ENCODE results near the gene SDS. TPM values are rescaled to one million over a fixed set of nuclear protein-coding genes. Genes with fewer than 3 reads are reported as not detected.

Gene SDS
- total RNA-seq, 1 donor from 2014 or later: not detected

DNA sequence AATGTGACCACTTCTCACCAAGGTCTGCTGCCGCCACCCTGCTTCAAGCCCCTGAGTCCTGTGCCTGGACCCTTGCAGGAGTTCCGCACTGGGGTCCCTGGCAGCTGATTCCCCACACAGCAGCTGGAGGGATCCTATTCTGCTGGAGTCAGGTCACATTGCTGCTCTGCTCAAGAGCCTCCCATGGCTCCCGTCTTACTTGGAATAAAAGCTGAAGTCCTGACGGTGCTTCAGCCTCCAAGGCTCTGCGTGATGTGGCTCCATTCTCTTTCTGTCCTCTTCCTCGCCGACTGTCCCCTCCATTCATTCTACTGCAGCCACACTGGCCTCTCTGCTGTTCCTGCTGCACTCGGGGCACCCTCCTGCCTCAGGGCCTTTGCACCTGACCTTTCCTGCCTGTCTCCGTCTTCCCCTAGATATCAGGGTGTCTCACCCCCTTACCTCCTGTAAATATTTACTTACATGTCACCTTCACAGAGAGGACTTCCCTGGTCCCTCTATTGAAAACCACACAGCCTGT is 10.9 kb upstream of the SDS start:
- H3K9me3 ChIP-seq: no peaks in the 10 kb centered on the region
- intact Hi-C loops (cut with DNase I): no loop called here
- H3K27ac ChIP-seq: no peak overlapping the region
- H3K36me3 ChIP-seq: no peaks in the 10 kb centered on the region
- H3K4me1 ChIP-seq: no peaks in the 10 kb centered on the region
- no peak for DNase-seq (ENCODE audit: extremely low spot score in 2 of 2)
- TF ChIP-seq, protein P1, sequence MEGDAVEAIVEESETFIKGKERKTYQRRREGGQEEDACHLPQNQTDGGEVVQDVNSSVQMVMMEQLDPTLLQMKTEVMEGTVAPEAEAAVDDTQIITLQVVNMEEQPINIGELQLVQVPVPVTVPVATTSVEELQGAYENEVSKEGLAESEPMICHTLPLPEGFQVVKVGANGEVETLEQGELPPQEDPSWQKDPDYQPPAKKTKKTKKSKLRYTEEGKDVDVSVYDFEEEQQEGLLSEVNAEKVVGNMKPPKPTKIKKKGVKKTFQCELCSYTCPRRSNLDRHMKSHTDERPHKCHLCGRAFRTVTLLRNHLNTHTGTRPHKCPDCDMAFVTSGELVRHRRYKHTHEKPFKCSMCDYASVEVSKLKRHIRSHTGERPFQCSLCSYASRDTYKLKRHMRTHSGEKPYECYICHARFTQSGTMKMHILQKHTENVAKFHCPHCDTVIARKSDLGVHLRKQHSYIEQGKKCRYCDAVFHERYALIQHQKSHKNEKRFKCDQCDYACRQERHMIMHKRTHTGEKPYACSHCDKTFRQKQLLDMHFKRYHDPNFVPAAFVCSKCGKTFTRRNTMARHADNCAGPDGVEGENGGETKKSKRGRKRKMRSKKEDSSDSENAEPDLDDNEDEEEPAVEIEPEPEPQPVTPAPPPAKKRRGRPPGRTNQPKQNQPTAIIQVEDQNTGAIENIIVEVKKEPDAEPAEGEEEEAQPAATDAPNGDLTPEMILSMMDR (IDR thresholded peaks at IDR 0.05): no peak
- no peak for TF ChIP-seq POLR2A (IDR thresholded peaks at IDR 0.05)
- no peak for TF ChIP-seq POLR2AphosphoS5 (IDR thresholded peaks at IDR 0.05; ENCODE audit: insufficient read depth in 1 of 2, low read depth in 1 of 2)
- no peaks in the 10 kb centered on the region for H3K27me3 ChIP-seq
- no peak overlapping the region for H3K4me3 ChIP-seq

- Histone ChIP-seq H3K9me3 (no peaks in the 10 kb centered on the region), H3K36me3 (no peaks in the 10 kb centered on the region), H3K4me1 (no peaks in the 10 kb centered on the region), H3K27me3 (no peaks in the 10 kb centered on the region), H3K27ac (no peak overlapping the region), H3K4me3 (no peak overlapping the region)
- DNase-seq (ENCODE audit: extremely low spot score in 2 of 2): no peak
- intact Hi-C loops (cut with DNase I): no loop called here
- no peak for TF ChIP-seq POLR2AphosphoS5 (IDR thresholded peaks at IDR 0.05; ENCODE audit: insufficient read depth in 1 of 2, low read depth in 1 of 2)
- no peak for TF ChIP-seq POLR2A (IDR thresholded peaks at IDR 0.05)
- TF ChIP-seq, protein P1 (IDR thresholded peaks at IDR 0.05): no peak
These were observed 9.8 kb upstream of the SDS start for GRCh38 chr12:113413488-113413939.

- Histone ChIP-seq H3K36me3 (no peaks in the 10 kb centered on the region), H3K27ac (no peak overlapping the region), H3K27me3 (no peaks in the 10 kb centered on the region), H3K4me3 (no peak overlapping the region), H3K9me3 (no peaks in the 10 kb centered on the region), H3K4me1 (no peaks in the 10 kb centered on the region)
- no peak for TF ChIP-seq POLR2A (IDR thresholded peaks at IDR 0.05)
- TF ChIP-seq POLR2AphosphoS5 (IDR thresholded peaks at IDR 0.05; ENCODE audit: insufficient read depth in 1 of 2, low read depth in 1 of 2): no peak
- TF ChIP-seq, protein P1 (IDR thresholded peaks at IDR 0.05): no peak
- intact Hi-C loops (cut with DNase I): no loop called here
- no peak for DNase-seq (ENCODE audit: extremely low spot score in 2 of 2)
These were observed 5.9 kb upstream of the SDS start for GRCh38 chr12:113409462-113410124.

DNA sequence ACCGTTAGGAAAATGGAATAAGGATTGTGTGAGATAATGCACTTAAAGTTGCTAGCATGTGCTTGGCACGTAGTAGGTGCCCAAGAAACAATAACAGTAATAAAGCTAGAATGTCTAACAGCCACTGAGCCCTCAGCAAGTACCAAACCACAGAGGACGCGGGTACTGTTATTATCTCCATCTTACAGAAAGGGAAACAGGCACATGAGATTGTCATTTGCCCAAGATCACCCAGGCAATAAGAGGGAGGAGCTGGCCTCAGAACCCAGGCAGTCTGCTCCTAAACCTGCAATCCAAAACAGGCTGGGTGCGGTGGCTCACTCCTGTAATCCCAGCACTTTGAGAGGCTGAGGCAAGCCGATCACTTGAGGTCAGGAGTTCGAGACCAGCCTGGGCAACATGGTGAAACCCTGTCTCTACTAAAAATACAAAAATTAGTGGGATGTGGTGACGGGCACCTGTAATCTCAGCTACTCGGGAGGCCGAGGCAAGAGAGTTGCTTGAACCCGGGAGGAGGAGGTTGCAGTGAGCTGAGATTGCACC is 5.1 kb upstream of the SDS start:
- no peaks in the 10 kb centered on the region for H3K36me3 ChIP-seq
- TF ChIP-seq POLR2AphosphoS5 (IDR thresholded peaks at IDR 0.05; ENCODE audit: insufficient read depth in 1 of 2, low read depth in 1 of 2) (no peak), POLR2A (IDR thresholded peaks at IDR 0.05) (no peak)
- TF ChIP-seq, protein P1 (IDR thresholded peaks at IDR 0.05): no peak
- H3K4me3 ChIP-seq: no peak overlapping the region
- no peaks in the 10 kb centered on the region for H3K4me1 ChIP-seq
- H3K27ac ChIP-seq: no peak overlapping the region
- H3K27me3 ChIP-seq: no peaks in the 10 kb centered on the region
- DNase-seq (ENCODE audit: extremely low spot score in 2 of 2): no peak
- no peaks in the 10 kb centered on the region for H3K9me3 ChIP-seq
- intact Hi-C loops (cut with DNase I): no loop called here

All from vagina (tissue), 2 donors.